Right ventricle myocardium inferior (tissue), 1 donor: ENCODE measurements around the gene LRIG1. TPM values are rescaled to one million over a fixed set of nuclear protein-coding genes. Genes with fewer than 3 reads are reported as not detected.
A peak's percentile ranks its signal among the peaks of the same experiment; 100 is the strongest.
"Not testable (repeated sequence)": the region's sequence is repeated elsewhere in the genome, so short reads cannot be mapped to it uniquely, and the experiment has no call there.

Experiments used
- ATAC-seq: fragments of 200-7000 bp; cut with Tn5 transposase; one replicate; pipeline ENCODE4 v1.9.1; 2020; ENCODE audit warnings: mild to moderate bottlenecking, moderate library complexity
- DNase-seq: peaks from one replicate; pipeline ENCODE4 v3.0.0; 2021; ENCODE audit errors: missing footprints
- intact Hi-C: fragments of 100-400 bp; cut with DNase I; formaldehyde crosslinking; loops from one replicate; pipeline ENCODE4 v1.11.0; 2022
- total RNA-seq: library from RNA; stranded (reverse); fragmentation: NEBNext Ultra II Directional; extraction: Animal tissue kit (Norgen Biotek cat#: 25700); gene quantifications from one replicate; pipeline ENCODE4 v1.2.1, GENCODE V29; 2021
- donor health status: DM: no; HTN: yes; CAD: no; lungs with severe emphysema.

Gene LRIG1
- total RNA-seq, 1 donor from 2014 or later = 93.8 TPM

DNA sequence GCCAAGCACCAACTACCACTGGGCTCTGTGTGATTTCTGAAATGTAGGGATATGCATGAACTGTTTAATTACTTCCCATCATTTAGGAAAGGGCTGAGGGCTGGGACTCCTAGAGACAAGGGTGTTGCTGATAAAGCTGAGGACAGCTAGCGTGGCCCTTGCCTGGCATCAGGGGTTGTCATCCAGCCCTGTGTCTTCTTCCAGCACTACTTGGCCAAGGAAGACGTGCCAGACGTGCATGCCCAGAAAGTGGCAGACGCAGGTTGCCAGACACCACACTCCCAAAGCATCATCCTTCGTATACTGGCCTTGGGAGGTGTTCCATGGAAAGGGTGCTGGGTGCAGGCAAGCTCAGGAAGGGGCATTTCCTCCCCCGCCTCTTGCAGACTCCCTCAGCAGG lies 64.8 kb downstream of the LRIG1 start:
- intact Hi-C loops = no loop called here
- ATAC-seq (peak; percentile 40), DNase-seq (no peak)

DNA sequence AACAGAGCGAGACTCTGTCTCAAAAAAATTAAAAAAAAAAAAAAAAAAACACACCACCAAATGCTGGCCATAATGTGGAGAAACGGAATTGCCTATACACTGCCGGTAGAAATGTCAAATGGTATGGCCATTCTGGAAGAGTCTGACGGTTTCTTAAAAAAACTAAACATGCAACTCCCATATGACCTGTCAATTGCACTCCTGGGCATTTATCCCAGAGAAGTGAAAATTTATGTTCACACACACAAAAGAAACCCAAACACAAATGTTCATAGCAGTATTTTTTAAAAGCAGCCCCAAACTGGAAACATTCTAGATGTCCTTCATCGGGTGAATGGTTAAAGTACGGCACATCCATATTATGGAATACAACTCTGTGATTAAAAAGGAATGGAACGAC lies 66.1 kb downstream of the LRIG1 start:
- intact Hi-C loops = no loop called here
- ATAC-seq = no peak
- DNase-seq = no peak

DNA sequence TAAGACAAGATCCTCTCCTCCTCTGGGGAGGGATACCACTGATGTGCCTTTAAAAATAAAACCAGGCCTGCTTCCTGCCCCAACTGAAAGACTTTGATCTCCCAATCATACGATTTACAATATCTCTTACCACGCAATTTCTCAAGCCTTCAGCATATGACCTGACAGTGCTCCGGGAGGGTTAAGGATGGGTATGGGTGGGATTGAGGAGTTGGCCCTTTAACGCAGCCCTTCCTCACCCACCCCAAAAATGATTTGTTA lies 67.4 kb downstream of the LRIG1 start:
- no peak for DNase-seq
- ATAC-seq = no peak
- intact Hi-C loops = no loop called here

DNA sequence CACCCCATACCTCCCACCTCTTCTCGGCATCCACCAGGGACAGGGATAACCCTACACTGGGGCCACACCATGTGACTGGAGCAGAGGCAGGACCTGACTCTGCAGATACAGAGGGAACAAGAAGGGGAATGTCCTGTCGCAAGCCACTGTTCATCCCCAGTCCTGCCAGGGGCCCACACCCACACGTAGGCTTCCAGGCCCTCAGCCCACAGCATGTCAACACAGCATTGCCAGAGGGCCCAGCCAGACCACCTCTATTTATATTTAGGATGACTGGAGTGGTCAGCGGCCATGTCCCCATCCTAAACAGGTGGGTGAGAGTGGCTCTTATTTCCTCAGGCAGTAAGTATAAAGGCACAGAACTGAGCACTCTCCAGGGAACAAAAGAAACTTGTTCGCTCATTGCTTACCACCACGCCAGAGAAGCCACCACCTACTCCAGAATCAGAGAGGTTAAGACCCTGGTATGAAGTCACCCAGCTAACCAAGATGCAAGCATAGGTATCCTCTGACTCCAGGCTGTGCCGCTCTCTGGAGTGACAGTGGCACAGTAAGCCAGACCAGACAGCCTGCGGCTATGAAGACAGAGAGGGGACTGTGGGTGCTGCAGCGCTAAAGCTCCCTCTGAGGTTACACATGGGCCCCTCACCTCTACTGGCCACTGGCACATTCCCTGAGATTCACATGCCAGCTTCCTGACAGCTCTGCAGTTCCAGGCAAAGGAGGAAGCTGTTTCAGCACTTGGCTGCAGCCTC lies 67.9 kb downstream of the LRIG1 start:
- intact Hi-C loops = no loop called here
- peak; percentile 16 for ATAC-seq
- DNase-seq = no peak

DNA sequence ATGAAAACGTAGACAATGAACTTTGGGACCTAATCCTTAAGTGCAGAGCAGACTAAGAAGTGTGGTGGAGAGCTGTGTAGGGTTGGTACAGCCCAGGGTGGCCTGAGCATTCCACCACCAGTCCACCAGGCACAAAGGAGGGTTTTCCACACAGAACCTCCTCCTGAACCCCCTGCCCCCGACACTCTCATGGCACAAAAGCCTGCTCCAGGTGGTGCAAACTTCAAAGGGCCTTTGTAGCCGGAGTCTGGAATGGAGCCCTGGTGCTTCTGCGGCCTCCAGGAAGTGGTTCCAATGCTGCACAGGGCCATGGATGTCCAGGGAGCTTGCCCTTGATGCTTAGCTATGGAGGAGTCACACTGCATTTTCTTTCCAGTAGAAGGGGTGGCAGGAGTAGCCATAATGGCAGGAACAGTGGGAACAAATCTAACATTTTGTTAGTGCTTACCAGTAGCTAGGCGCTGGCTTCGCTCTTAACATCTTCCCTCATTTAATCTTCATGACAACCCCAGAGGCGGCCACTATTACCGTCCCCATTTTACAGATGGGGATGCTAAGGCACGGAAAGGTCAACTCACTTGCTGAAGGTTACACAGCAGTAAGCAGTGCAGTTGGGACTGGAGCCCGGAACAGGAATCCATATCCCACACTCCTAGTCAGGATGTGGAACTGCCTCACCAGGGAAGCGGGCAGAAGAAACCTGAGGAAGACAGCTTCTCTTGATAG lies 68.6 kb downstream of the LRIG1 start:
- ATAC-seq = no peak
- no peak for DNase-seq
- intact Hi-C loops = no loop called here

DNA sequence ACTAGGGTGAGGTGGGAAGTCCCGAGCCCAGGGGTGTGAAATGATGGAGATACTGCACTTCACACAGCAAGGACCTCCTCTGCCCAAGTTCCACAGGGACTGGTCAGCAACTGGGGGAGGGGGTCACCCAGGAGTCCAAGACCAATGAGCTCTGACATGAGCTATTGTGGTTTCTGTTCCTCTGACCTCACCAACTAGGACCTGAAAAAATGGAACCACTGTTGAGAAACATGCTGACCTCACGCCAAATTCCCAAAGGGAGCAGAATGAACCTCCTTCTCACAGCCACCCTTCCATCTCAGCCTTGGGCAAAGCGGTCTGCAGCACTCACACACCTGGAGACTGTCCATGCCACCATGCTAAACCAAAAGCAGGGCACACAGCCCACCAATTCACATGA lies 69.3 kb downstream of the LRIG1 start:
- intact Hi-C loops = no loop called here
- no peak for ATAC-seq
- DNase-seq = no peak

DNA sequence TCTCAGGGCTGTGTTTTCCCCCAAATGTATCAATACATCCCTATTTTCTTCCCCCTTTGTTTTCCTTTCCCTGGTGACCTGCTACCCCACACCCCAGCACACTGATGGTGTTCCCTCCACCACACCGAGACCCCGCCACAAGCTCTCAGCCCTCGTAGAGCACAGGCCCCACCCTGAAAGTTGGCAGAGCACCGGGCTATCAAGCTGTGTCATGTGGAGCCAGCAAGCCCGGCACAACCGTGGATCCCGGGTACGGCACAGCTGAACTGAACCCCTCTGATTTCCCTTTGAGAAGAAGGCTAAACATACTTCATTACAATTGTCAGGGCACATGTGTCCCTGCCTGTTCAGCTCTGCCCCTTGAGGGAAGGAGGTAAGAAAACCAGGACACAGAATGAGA lies 69.9 kb downstream of the LRIG1 start:
- intact Hi-C loops = no loop called here
- DNase-seq (no peak), ATAC-seq (no peak)

DNA sequence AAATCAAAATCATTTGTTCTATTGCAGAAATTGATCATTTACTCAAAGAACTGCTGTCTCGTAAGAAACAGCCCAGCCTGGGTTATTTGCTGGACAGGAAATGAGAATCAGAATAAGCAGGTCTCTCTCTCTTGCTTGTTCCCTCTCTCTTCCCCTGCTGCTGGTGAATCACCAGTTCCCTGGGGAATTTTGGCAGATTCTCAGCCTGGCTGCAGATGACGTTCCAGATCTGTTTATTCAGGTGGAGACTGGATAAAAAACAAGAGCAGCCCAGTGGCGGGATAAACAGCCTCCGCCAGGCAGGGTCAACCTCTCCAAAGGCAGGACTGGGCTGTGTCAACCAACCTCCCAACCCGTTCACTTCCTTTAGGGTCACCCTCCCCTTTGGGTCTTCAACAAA lies 72.1 kb downstream of the LRIG1 start:
- DNase-seq (peak; percentile 75), ATAC-seq (peak; percentile 59)
- intact Hi-C loops = no loop called here

DNA sequence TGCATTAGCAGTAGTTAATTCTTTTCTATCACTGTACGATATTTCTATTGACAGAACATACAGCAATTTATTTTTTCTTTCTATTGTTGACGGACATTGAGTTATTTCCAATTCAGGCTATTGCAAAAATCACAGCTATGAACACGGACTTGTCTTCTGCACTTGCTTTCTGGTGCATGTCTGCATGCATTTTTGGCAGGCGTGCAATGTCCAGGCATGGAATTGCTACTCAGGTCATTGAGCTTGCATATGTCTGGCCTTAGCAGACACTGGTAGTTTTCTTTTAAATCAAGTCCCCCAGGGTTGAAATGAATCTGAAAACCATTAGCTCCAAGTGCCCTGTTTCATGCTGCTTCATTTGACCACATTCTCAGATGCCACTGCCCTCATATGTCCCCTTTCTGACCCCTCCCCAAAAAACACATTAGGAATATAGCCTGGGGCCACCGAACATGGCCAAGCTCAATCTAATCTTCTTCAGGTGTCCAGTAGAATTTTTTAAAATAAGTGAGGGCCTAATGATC lies 72.8 kb downstream of the LRIG1 start:
- no peak for ATAC-seq
- no peak for DNase-seq
- intact Hi-C loops = no loop called here

DNA sequence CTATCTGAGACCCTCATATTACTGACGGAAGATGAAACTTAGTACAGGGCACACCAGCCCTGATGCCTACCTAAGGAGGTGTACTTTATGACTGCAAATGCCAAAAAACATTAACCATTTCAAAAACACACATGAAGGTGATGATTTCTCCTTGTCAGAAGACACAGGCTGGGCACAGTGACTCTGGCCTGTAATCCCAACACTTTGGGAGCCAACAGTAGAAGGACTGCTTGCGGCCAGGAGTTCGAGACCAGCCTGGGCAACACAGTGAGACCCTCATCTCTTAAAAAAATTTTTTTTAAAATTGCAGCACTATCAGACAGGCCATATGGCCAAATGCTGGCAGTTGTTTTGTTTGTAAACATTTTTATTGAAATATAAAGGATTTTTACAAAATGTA lies 73.5 kb downstream of the LRIG1 start:
- intact Hi-C loops = no loop called here
- DNase-seq (no peak), ATAC-seq (no peak)

DNA sequence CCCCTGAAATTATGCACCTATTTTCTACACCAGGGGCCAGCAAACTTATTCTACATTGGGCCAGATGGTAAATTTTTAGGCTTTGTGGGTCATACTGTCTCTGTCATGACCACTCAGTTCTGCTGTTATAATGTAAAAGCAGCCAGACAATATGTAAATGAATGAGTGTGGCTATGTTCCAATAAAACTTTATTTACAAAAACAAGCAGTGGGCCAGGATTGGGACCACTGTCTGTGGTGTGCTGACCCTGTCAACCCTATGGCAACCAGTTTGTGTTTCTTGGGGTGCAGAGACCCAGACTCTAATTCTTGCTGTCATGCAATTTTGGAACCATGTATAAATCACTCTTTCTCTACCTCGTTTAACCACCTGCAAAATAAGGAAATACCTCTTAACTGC lies 74.7 kb downstream of the LRIG1 start:
- no peak for DNase-seq
- intact Hi-C loops = no loop called here
- ATAC-seq = no peak

DNA sequence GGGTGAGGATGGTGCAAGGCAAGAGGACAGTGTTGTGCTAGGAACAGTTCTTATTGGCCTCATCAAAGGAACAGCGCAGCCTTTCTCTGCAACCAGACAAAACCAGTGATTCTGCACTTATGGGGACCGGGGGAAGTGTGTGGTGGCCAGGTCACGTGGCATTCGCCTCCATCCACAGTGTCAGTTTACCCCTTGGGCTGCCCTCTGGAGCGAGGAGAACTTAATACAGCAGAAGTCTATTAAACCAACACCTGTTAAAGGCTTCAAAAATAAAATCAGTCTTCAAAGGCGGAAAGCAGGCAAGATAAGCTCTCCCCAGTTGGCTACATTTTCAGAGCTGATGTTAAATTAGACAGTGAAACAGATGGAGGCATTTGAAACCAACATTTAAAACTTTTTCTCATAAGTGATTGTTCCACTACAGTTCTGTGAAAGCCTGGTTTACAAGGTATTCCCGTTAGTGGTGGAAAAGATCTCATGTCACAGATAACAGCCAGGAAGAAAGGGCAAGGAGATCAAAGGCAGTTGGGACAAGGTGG lies 75.2 kb downstream of the LRIG1 start:
- ATAC-seq = no peak
- intact Hi-C loops = no loop called here
- no peak for DNase-seq

DNA sequence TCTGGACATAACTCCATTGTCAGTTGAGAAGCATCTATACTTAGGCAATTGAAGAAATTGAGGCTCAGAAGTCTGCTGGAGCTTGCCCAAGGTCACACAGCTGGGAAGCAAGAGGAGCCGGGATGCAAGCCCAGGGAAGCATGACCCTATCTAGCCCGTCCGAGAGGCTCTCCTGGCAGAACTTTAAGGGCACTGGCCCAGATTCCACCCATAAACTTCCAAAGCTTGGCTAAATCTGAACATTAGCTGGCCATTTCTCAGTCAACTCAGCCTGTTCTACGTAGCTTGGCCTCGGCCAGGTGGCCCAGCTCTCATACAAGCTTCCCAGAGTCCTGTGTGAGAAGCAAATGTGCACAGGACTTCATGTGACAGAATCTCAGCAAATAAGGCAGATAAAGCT lies 75.8 kb downstream of the LRIG1 start:
- intact Hi-C loops = no loop called here
- ATAC-seq (peak; percentile 83), DNase-seq (peak; percentile 80)

DNA sequence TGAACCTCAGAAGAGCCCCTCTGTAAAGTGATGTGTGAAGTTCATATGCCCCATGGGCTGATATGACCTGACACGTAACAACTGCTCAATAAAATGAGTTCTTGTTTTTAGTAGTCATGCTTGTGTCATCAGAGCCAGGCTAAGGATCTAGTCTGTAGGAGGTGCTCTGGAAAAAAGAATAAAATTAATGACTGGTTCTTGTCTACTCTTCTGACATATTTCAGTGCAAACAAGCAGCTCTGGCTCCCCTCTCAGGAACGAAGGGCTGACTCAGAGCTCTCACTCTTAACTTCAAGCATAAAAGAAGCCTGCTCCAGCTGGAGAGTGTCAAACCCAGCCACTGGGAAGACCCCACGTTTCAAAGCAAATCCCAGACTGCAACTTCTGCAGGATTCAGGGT lies 77.0 kb downstream of the LRIG1 start:
- intact Hi-C loops = no loop called here
- DNase-seq (no peak), ATAC-seq (no peak)

DNA sequence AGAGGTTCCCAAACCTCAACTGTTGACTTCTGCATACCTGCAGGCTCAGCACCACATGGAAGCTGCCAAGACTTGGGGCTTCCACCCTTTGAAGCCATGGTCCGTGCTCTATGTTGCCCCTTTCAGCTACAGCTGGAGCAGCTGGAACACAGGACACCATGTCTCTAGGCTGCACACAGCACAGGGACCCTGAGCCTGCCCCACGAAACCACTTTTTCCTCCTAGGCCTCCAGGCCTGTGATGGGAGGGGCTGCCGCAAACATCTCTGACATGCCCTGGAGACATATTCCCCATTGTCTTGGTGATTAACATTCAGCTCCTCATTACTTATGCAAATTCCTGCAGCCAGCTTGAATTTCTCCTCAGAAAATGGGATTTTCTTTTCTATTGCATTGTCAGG lies 78.9 kb downstream of the LRIG1 start:
- DNase-seq, intact Hi-C loops, ATAC-seq: not testable (repeated sequence)

DNA sequence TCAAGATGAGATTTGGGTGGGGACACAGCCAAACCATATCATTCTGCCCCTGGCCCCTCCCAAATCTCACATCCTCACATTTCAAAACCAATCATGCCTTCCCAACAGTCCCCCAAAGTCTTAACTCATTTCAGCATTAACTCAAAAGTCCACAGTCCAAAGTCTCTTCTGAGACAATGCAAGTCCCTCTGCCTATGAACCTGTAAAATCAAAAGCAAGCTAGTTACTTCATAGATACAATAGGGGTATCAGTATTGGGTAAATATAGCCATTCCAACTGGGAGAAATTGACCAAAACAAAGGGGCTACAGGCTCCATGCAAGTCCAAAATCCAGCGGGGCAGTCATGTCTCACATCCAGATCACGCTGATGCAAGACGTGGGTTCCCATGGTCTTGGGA lies 79.7 kb downstream of the LRIG1 start:
- intact Hi-C loops, DNase-seq, ATAC-seq: not testable (repeated sequence)

DNA sequence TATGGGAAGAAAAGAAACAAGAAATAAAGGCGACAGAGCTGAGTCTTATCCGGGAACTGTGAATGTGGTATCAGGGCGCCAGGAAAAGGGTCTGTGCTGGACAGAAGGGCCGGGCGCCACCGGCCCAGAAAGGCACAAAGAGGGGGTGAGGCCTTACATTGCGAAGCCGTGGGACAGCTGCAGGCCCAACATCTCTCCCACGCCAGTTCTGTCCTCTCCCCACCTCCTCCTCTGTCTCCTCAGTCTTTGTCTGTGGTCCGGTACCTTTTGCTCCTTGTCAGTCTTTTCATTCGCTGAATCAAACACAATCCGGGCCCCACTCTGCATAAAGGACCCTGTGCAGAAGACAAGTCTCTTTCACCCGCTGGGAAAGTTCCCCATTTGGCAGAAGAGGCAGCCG lies 81.8 kb downstream of the LRIG1 start:
- ATAC-seq = no peak
- intact Hi-C loops = no loop called here
- DNase-seq = no peak

DNA sequence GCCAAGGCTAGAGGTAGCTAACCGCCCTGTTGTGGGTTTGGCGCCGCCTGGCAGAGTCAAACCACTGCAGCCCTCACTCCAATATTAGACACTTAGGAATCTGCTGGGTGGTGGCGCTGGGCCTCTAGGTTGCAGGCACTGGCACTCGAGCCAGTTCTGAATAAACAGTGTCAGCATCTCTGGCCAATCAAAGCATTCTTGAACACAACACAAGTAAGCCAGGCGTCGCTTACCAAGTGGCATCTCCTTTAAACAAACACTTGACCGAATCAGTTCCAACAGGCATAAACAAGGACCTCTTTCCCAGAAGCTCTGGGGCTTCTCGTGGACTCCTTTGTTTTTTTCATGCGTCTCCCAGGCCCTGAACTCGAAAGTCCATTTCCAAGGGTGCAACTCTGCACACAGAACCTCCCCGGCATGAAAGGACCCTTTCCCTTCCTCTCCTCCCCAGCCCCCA lies 82.3 kb downstream of the LRIG1 start:
- no peak for DNase-seq
- intact Hi-C loops = no loop called here
- ATAC-seq = peak; percentile 66

DNA sequence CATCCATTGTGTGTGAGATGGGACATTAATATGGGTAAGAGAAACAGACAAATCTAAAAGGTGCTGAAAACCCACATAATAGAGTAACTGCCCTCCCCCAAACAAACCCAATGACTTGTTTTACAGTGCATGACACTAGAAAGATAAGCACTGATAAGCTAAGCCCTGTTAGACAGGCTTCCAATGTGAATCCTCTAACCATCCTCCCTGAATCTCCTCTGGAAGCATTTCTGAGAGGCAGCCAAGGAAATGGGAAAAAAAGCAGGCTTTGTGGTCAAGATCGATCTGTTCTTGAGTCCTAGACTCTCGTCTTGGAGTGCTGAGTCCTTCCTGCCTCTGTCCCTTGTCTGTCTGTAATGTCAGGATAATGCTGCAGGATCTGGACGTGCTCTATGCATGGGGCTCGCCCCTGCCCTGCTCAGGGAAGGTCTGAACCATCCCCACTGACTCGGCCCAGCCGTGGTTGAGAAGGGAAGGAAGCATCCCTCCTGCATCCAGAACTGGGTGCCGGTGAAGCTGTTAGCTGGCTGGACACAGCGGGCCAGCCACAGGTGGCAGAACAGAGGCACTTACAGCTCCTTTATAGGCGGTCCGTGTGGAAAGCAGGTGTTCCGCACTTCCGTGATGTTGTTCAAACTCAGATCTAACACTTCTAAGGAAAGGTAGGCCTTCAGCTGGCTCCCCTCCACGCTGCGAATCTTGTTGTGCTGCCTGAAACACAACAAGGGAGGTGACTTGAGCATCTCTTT lies 84.1 kb downstream of the LRIG1 start:
- intact Hi-C loops = no loop called here
- DNase-seq (no peak), ATAC-seq (no peak)
